K562 (cell line): ENCODE data around the gene ZBTB20. TPM values are rescaled to one million over a fixed set of nuclear protein-coding genes. Genes with fewer than 3 reads are reported as not detected.

ENCODE experiments used
- ATAC-seq: fragments of 200-7000 bp; cut with Tn5 transposase; 3 replicates; pipeline ENCODE4 v1.9.1; 2020; ENCODE audit warnings: moderate library complexity
- BruUV-seq: library from RNA; stranded (reverse); fragments of 400-500 nt; replicated peaks from 2 replicates; lab custom pipeline; 2021; lab: Mats Ljungman, UMichigan
- CTCF ChIA-PET: fragments of 300-600 bp; formaldehyde crosslinking; extraction: SDS; loops from one replicate; lab custom pipeline; 2021; ENCODE audit warnings: low intra/inter-chr PET ratio; lab: Yijun Ruan, JAX
- POLR2A ChIA-PET: fragments of 300-600, 350-650 bp; sonication (Branson Sonifier 250); formaldehyde crosslinking; extraction: SDS; loops from one replicate; lab custom pipeline; 2021; ENCODE audit warnings: antibody characterized with exemption, inconsistent platforms; lab: Yijun Ruan, JAX
- DNase-seq, 4 experiments: peaks; one replicate each; pipeline versions ENCODE4 v3.0.0 to v3.0.0-alpha.2; 2011 to 2018; ENCODE audit warnings: low spot score in 3 of 4, mixed read lengths in 3 of 4; ENCODE audit errors: extremely low read depth in 1 of 4
- FAIRE-seq: peaks from 2 replicates; lab custom pipeline; 2011; peaks lifted over from hg19 to GRCh38; lab: Jason Lieb, UNC
- H2AFZ ChIP-seq: 2 replicates; pipeline ENCODE4 v1.6.0; 2011; ENCODE audit warnings: low read depth, low read length, control low read depth, inconsistent platforms
- H3K27ac ChIP-seq: fragments of 200-600 bp; 3 replicates; pipeline ENCODE4 v1.8.0; 2011; ENCODE audit warnings: low read depth, mild to moderate bottlenecking, control low read depth, inconsistent platforms, low read length, moderate library complexity, mixed read lengths; ENCODE audit errors: extremely low read depth
- H3K27me3 ChIP-seq, 2 experiments: fragments of 300-600 bp in 1 of 2; 2 replicates in 1 of 2; 3 replicates in 1 of 2; pipeline versions ENCODE4 v1.6.0 to v1.8.0; 2011; ENCODE audit warnings: inconsistent platforms in 2 of 2, low read length in 2 of 2, mild to moderate bottlenecking in 1 of 2, mixed read lengths in 1 of 2, moderate library complexity in 1 of 2; ENCODE audit not compliant: control insufficient read depth in 2 of 2, insufficient read depth in 2 of 2
- H3K36me3 ChIP-seq: fragments of 300-600 bp; 3 replicates; pipeline ENCODE4 v1.8.0; 2011; ENCODE audit warnings: mild to moderate bottlenecking, low read length, inconsistent platforms; ENCODE audit not compliant: control insufficient read depth, insufficient read depth
- H3K4me1 ChIP-seq, 2 experiments: fragments of 200-600 bp in 1 of 2; replicated peaks in 1 of 2; 2 replicates in 1 of 2; 3 replicates in 1 of 2; pipeline versions ENCODE4 v1.5.1 to v1.8.0; 2011; ENCODE audit warnings: inconsistent platforms in 2 of 2, low read length in 2 of 2, mild to moderate bottlenecking in 1 of 2, mixed read lengths in 1 of 2, moderate library complexity in 1 of 2; ENCODE audit not compliant: control insufficient read depth in 2 of 2, insufficient read depth in 2 of 2
- H3K4me2 ChIP-seq: 2 replicates; pipeline ENCODE4 v1.6.1; 2011; ENCODE audit warnings: low read length, control low read depth, inconsistent platforms, mixed read lengths; ENCODE audit not compliant: insufficient read depth
- H3K4me3 ChIP-seq: fragments of 200-600 bp; sonication (generic), shearing (Covaris generic); 2 replicates; pipeline ENCODE4 v1.5.1; 2016; ENCODE audit warnings: control low read depth, inconsistent platforms
- H3K79me2 ChIP-seq: fragments of 200-600 bp; 3 replicates; pipeline ENCODE4 v1.8.0; 2011; ENCODE audit warnings: low read length, inconsistent platforms; ENCODE audit not compliant: control insufficient read depth, insufficient read depth
- H3K9ac ChIP-seq, 2 experiments: 2 replicates each; pipeline versions ENCODE4 v1.6.0 to v1.6.1; 2011; ENCODE audit warnings: low read depth in 2 of 2, low read length in 2 of 2, control low read depth in 1 of 2, inconsistent platforms in 1 of 2, mild to moderate bottlenecking in 1 of 2, mixed read lengths in 1 of 2; ENCODE audit not compliant: insufficient read depth in 1 of 2
- H3K9me1 ChIP-seq: one replicate; pipeline ENCODE4 v1.6.0; 2011; ENCODE audit warnings: inconsistent platforms, mild to moderate bottlenecking, low read length, moderate library complexity; ENCODE audit not compliant: control insufficient read depth, insufficient read depth
- H3K9me3 ChIP-seq: replicated peaks from 2 replicates; pipeline ENCODE4 v1.5.1; 2011; ENCODE audit warnings: low read depth, low read length, inconsistent platforms; ENCODE audit not compliant: control insufficient read depth, insufficient read depth
- H4K20me1 ChIP-seq: replicated peaks from 2 replicates; pipeline ENCODE4 v1.6.1; 2011; ENCODE audit warnings: low read length, inconsistent platforms, mixed read lengths; ENCODE audit not compliant: control insufficient read depth, insufficient read depth
- ARHGAP35 ChIP-seq: fragments of 450-650 bp; IDR thresholded peaks from 2 replicates; pipeline ENCODE4 v1.6.1; 2018; ENCODE audit not compliant: partially characterized antibody
- ARID1B ChIP-seq: fragments of 450-650 bp; IDR thresholded peaks from 2 replicates; pipeline ENCODE4 v1.6.1; 2016; ENCODE audit warnings: antibody characterized with exemption, mild to moderate bottlenecking, inconsistent platforms
- GTF2E2 ChIP-seq: fragments of 200-800 bp; sonication (Bioruptor generic); IDR thresholded peaks from 2 replicates; pipeline ENCODE4 v1.6.1; 2016; ENCODE audit warnings: missing genetic modification characterization, missing compliant biosample characterization
- HMGN3 ChIP-seq: IDR thresholded peaks from 2 replicates; pipeline ENCODE4 v1.6.1; 2011; ENCODE audit warnings: borderline replicate concordance, low read depth, mild to moderate bottlenecking, mixed read lengths, low read length; ENCODE audit not compliant: insufficient read length; ENCODE audit errors: extremely low read depth
- NEUROD1 ChIP-seq: fragments of 150-350 bp; IDR thresholded peaks from 2 replicates; pipeline ENCODE4 v1.6.1; 2014; ENCODE audit warnings: borderline replicate concordance, low read length, low read depth; ENCODE audit not compliant: partially characterized antibody
- PHTF2 ChIP-seq: fragments of 250-450 bp; sonication (Bioruptor Pico); IDR thresholded peaks from 2 replicates; pipeline ENCODE4 v1.5.0; 2021; ENCODE audit warnings: mild to moderate bottlenecking
- RBBP5 ChIP-seq: fragments of 200-600 bp; sonication (generic); IDR thresholded peaks from 2 replicates; pipeline ENCODE4 v1.6.1; 2012; ENCODE audit warnings: borderline replicate concordance, mild to moderate bottlenecking, low read length, control low read depth, inconsistent platforms; ENCODE audit not compliant: insufficient read depth, poor library complexity, severe bottlenecking
- SMAD4 ChIP-seq: fragments of 250-450 bp; sonication (Bioruptor Pico); conservative IDR thresholded peaks from 2 replicates; pipeline ENCODE4 v1.8.0; 2021; ENCODE audit warnings: inconsistent platforms, mild to moderate bottlenecking, moderate library complexity
- SRSF3 ChIP-seq: fragments of 200-400 bp; formaldehyde crosslinking; IDR thresholded peaks from 2 replicates; pipeline ENCODE4 v1.6.1; 2016; ENCODE audit warnings: mild to moderate bottlenecking, low read length, moderate library complexity; ENCODE audit not compliant: insufficient read depth
- TAF15 ChIP-seq: fragments of 200-400 bp; formaldehyde crosslinking; IDR thresholded peaks from 2 replicates; pipeline ENCODE4 v1.6.1; 2017; ENCODE audit warnings: mild to moderate bottlenecking, low read depth, low read length, moderate library complexity
- TCFL5 ChIP-seq: fragments of 250-450 bp; sonication (Bioruptor Pico); conservative IDR thresholded peaks from 2 replicates; pipeline ENCODE4 v1.6.1; 2021; ENCODE audit warnings: mild to moderate bottlenecking, moderate library complexity, matching md5 sums
- ZNF695 ChIP-seq: fragments of 450-650 bp; formaldehyde crosslinking; IDR thresholded peaks from 2 replicates; pipeline ENCODE4 v1.4.0; 2020; ENCODE audit warnings: mild to moderate bottlenecking, moderate library complexity
- in situ Hi-C: fragments of 300-500 bp; cut with MboI; formaldehyde crosslinking; loops from 4 replicates; pipeline ENCODE4 v1.15.0; 2018; ENCODE audit warnings: inconsistent platforms, mixed read lengths
- intact Hi-C: fragments of 100-400 bp; cut with micrococcal nuclease; formaldehyde crosslinking; loops from 2 replicates; pipeline ENCODE4 v1.14.2; 2022
- polyA plus RNA-seq, 8 experiments: library from polyadenylated mRNA; depleted of rRNA in 4 of 8; stranded (reverse) in 5 of 8; unstranded in 3 of 8; fragments of >200 nt; fragmentation: Nextera tagmentation in 2 of 8; fragmentation: Illumina TruSeq in 1 of 8; extraction: Ambion mirVana in 2 of 8; extraction: Trizol in 1 of 8; gene quantifications; 2 replicates each; pipeline versions ENCODE4 v1.2.1 to v1.2.3, GENCODE V29; 2011 to 2014; ENCODE audit warnings: inconsistent platforms in 1 of 8, missing spikeins in 1 of 8
- total RNA-seq, 7 experiments: library from RNA; depleted of rRNA in 6 of 7; stranded (reverse); fragments of >200 nt in 6 of 7; fragmentation: Illumina TruSeq in 2 of 7; extraction: Trizol in 2 of 7; gene quantifications; 2 replicates each; pipeline versions ENCODE4 v1.2.1 to v1.2.3, GENCODE V29; 2011 to 2021; ENCODE audit warnings: low replicate concordance in 1 of 7
- TF ChIP-seq, protein P1 (sequence below): fragments of 450-650 bp; IDR thresholded peaks from one replicate; pipeline ENCODE4 v1.6.1; 2018; ENCODE audit warnings: mild to moderate bottlenecking, moderate library complexity; ENCODE audit not compliant: partially characterized antibody

ZBTB20 gene
- total and polyA plus RNA-seq, 9 of the 15 experiments (the other 6 are each of a cell fraction or from before 2014, with no cell fraction given) = 0.17 to 1.7 (median 0.45) TPM

DNA sequence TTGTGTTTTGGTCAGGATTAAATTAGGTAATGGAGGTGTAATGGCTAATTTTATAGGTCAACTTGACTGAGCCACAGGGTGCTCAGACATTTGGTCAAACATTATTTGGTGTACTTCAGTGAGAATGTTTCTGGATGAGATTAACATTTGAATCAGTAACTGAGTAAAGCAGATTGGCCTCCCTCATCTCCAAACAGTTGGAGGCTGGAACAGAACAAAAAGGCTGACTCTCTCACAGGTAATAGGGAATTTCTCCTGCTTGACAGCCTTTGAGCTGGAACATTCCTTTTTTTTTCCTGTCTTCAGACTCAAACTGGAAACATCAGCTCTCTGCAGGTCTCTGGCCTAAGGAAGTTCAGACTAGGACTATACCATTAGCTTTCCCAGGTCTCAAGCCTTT lies 280.7 kb downstream of the ZBTB20 start:
- TF ChIP-seq PHTF2 (no peak), TAF15 (no peak), ARID1B (no peak), HMGN3 (no peak), SRSF3 (no peak), ARHGAP35 (no peak), RBBP5 (no peak), ZNF695 (no peak), NEUROD1 (no peak), SMAD4 (CRISPR knock-in tag) (no peak), TCFL5 (no peak), GTF2E2 (tag) (no peak)
- TF ChIP-seq, protein P1, sequence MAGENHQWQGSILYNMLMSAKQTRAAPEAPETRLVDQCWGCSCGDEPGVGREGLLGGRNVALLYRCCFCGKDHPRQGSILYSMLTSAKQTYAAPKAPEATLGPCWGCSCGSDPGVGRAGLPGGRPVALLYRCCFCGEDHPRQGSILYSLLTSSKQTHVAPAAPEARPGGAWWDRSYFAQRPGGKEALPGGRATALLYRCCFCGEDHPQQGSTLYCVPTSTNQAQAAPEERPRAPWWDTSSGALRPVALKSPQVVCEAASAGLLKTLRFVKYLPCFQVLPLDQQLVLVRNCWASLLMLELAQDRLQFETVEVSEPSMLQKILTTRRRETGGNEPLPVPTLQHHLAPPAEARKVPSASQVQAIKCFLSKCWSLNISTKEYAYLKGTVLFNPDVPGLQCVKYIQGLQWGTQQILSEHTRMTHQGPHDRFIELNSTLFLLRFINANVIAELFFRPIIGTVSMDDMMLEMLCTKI = no peak
- BruUV-seq = no TSS peak
- H3K9me1 ChIP-seq = no peaks in the 10 kb centered on the region
- no peaks in the 10 kb centered on the region for H3K4me1 ChIP-seq
- no peaks in the 10 kb centered on the region for H4K20me1 ChIP-seq
- no peak for DNase-seq
- FAIRE-seq = no peak
- no peaks in the 10 kb centered on the region for H3K9me3 ChIP-seq
- in situ Hi-C loops (no loop called here), intact Hi-C loops (no loop called here)
- no peak for ATAC-seq
- H3K4me3 ChIP-seq = no peak overlapping the region
- ChIA-PET CTCF (no interaction called here), POLR2A (no interaction called here)
- H3K9ac ChIP-seq = no peak overlapping the region
- no peak overlapping the region for H3K27ac ChIP-seq
- no peaks in the 10 kb centered on the region for H3K36me3 ChIP-seq
- H3K27me3 ChIP-seq = no peaks in the 10 kb centered on the region
- H2AFZ ChIP-seq = no peak overlapping the region
- no peak overlapping the region for H3K4me2 ChIP-seq
- H3K79me2 ChIP-seq = no peaks in the 10 kb centered on the region
